DND-41 (cell line): ENCODE data around the gene ATP1B1.

Experiments
- CTCF ChIP-seq: IDR thresholded peaks from 2 replicates; pipeline ENCODE4 v1.5.1; 2012; ENCODE audit warnings: borderline replicate concordance, low read length, moderate library complexity, mild to moderate bottlenecking; ENCODE audit not compliant: poor library complexity, severe bottlenecking; ENCODE audit errors: extremely low read depth
- EZH2 ChIP-seq: IDR thresholded peaks from 3 replicates; pipeline ENCODE4 v1.6.1; 2012; ENCODE audit warnings: borderline replicate concordance, low read depth, mild to moderate bottlenecking, moderate library complexity, low read length, inconsistent platforms; ENCODE audit not compliant: severe bottlenecking

DNA sequence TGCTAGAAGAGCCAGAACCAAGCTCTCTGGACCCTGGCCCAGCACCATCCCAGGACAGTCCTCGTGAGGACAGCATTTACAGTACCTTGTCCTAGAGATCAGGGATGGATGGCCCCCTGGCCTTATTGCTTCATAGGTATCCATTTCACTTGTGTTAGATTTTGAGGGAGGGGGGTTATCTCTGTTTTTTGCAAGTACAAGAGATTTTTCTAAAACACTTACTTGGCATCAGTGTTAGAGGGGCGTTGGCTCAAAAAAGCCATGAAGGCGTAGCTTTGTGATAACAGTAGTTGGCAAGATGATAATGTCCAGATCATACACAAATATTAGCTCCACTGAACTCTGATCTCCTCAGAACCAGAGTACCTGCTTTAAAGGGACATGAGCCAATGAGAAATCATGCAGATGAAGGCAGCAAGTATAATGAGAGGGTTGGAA, 5.8 kb upstream of the ATP1B1 start:
- no peak for TF ChIP-seq CTCF
- TF ChIP-seq EZH2: no peak
